Osteoblast (primary cell): ENCODE data around the gene ZSWIM5. TPM values are rescaled to one million over a fixed set of nuclear protein-coding genes. Genes with fewer than 3 reads are reported as not detected.
A peak's percentile ranks its signal among the peaks of the same experiment; 100 is the strongest.

Experiments used
- DNase-seq: peaks from one replicate; pipeline ENCODE4 v3.0.0; 2011; ENCODE audit warnings: low spot score, mixed read lengths; ENCODE audit not compliant: insufficient read length; ENCODE audit errors: missing footprints
- H2AFZ ChIP-seq: 2 replicates; pipeline ENCODE4 v1.6.0; 2011; ENCODE audit warnings: mild to moderate bottlenecking, low read length
- H3K27ac ChIP-seq: 2 replicates; pipeline ENCODE4 v1.5.1; 2011; ENCODE audit warnings: mild to moderate bottlenecking, low read depth, low read length, moderate library complexity
- H3K27me3 ChIP-seq: 2 replicates; pipeline ENCODE4 v1.6.0; 2012; ENCODE audit warnings: mild to moderate bottlenecking, control low read depth, inconsistent platforms, low read length, moderate library complexity; ENCODE audit not compliant: insufficient read depth
- H3K36me3 ChIP-seq: 2 replicates; pipeline ENCODE4 v1.5.1; 2011; ENCODE audit warnings: mild to moderate bottlenecking, low read length, control low read depth, moderate library complexity; ENCODE audit not compliant: insufficient read depth
- H3K4me1 ChIP-seq: 2 replicates; pipeline ENCODE4 v1.5.1; 2011; ENCODE audit warnings: mild to moderate bottlenecking, low read length, control low read depth, moderate library complexity; ENCODE audit not compliant: insufficient read depth
- H3K4me2 ChIP-seq: 2 replicates; pipeline ENCODE4 v1.6.0; 2011; ENCODE audit warnings: mild to moderate bottlenecking, low read length; ENCODE audit not compliant: insufficient read depth
- H3K4me3 ChIP-seq: fragments of 200-600 bp; sonication (generic); 3 replicates; pipeline ENCODE4 v1.5.1; 2012; ENCODE audit warnings: mild to moderate bottlenecking, low read length, inconsistent platforms; ENCODE audit not compliant: insufficient read depth
- H3K79me2 ChIP-seq: 2 replicates; pipeline ENCODE4 v1.6.0; 2012; ENCODE audit warnings: mild to moderate bottlenecking, low read length, control low read depth, inconsistent platforms; ENCODE audit not compliant: insufficient read depth
- H3K9me3 ChIP-seq: 2 replicates; pipeline ENCODE4 v1.5.1; 2011; ENCODE audit warnings: low read depth, low read length, control low read depth
- H4K20me1 ChIP-seq: 2 replicates; pipeline ENCODE4 v1.6.0; 2012; ENCODE audit warnings: mild to moderate bottlenecking, low read length, control low read depth; ENCODE audit not compliant: insufficient read depth
- total RNA-seq: library from RNA; depleted of rRNA; stranded (reverse); fragments of >200 nt; gene quantifications from 2 replicates; pipeline ENCODE4 v1.2.3, GENCODE V29; 2012
- TF ChIP-seq, protein P1 (sequence below): IDR thresholded peaks from 2 replicates; pipeline ENCODE4 v1.5.1; 2011; ENCODE audit warnings: mild to moderate bottlenecking, low read depth, low read length, moderate library complexity; ENCODE audit errors: extremely low read depth

Gene ZSWIM5
- total RNA-seq, 1 donor: 0.36 TPM

DNA sequence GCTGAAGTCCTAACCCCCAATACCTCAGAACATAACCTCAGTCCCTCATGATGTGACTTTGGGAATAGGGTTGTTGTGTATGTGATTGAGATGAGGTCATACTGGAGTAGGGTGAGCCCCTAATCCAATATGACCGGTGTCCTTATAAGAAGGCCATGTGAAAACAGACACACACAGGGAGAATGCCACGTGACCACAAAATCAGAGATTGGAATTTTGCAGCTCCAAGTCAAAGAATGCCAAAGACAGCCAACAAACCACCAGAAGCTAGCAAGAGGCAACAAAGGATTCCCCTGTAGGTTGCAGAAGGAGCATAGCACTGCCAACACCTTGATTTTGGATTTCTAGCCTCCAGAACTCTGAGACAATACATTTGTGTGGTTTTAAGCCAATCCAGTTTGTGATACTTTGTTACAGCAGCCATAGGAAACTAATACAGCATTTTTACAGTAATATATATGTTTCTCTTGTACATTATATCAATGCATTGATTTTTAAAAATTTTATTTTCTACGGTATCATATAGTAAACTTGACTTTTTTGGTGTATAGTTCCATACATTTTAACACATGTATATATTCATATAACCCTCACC lies 5.4 kb downstream of the ZSWIM5 start:
- DNase-seq: no peak
- H3K4me1 ChIP-seq: no peaks in the 10 kb centered on the region
- TF ChIP-seq, protein P1, sequence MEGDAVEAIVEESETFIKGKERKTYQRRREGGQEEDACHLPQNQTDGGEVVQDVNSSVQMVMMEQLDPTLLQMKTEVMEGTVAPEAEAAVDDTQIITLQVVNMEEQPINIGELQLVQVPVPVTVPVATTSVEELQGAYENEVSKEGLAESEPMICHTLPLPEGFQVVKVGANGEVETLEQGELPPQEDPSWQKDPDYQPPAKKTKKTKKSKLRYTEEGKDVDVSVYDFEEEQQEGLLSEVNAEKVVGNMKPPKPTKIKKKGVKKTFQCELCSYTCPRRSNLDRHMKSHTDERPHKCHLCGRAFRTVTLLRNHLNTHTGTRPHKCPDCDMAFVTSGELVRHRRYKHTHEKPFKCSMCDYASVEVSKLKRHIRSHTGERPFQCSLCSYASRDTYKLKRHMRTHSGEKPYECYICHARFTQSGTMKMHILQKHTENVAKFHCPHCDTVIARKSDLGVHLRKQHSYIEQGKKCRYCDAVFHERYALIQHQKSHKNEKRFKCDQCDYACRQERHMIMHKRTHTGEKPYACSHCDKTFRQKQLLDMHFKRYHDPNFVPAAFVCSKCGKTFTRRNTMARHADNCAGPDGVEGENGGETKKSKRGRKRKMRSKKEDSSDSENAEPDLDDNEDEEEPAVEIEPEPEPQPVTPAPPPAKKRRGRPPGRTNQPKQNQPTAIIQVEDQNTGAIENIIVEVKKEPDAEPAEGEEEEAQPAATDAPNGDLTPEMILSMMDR: no peak
- H3K27ac ChIP-seq: no peak overlapping the region
- no peaks in the 10 kb centered on the region for H3K79me2 ChIP-seq
- H3K27me3 ChIP-seq: peaks cover 38% of the 10 kb centered on the region
- H2AFZ ChIP-seq: no peak overlapping the region
- no peaks in the 10 kb centered on the region for H4K20me1 ChIP-seq
- no peak overlapping the region for H3K4me2 ChIP-seq
- H3K9me3 ChIP-seq: peaks cover 4% of the 10 kb centered on the region
- no peak overlapping the region for H3K4me3 ChIP-seq
- H3K36me3 ChIP-seq: no peaks in the 10 kb centered on the region

DNA sequence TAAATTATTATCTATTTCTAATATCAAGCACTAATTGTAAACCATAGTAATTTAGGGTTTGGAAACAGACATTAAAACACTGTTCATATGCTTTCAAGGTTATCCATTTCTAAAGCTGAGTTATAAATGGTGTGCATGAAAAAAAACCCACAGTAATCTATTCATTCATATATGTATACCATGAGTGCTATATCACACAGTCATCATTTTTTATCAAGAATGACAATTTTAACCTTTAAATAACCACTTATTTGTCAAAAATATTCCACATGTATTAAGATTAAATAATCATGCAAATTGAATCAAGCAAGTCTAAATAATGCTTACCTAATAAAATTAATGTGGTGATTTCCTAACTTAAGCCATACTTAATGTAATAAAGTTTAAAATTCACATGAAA lies 6.0 kb downstream of the ZSWIM5 start:
- H3K79me2 ChIP-seq: no peaks in the 10 kb centered on the region

DNA sequence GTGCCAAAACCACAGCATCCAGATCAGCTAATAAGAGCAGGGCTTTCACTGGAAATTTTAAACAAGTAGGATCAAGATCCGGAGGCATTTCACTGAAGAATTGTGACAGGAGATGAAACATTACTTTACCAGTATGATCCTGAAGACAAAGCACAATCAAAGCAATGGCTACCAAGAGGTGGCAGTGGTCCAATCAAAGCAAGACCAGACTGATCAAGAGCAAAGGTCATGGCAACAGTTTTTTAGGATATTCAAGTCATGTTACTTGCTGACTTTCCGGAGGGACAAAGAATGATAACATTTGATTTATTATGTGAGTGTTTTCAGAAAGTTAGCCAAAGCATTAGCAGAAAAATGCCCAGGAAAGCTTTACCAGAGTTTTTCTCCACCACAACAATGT lies 8.2 kb downstream of the ZSWIM5 start:
- H4K20me1 ChIP-seq: no peaks in the 10 kb centered on the region
- H3K4me1 ChIP-seq: no peaks in the 10 kb centered on the region
- no peak overlapping the region for H3K27ac ChIP-seq
- TF ChIP-seq, protein P1: no peak
- peaks cover 4% of the 10 kb centered on the region for H3K9me3 ChIP-seq
- DNase-seq: peak; percentile 26
- no peak overlapping the region for H3K4me3 ChIP-seq
- peaks cover 13% of the 10 kb centered on the region for H3K27me3 ChIP-seq
- H3K4me2 ChIP-seq: no peak overlapping the region
- no peak overlapping the region for H2AFZ ChIP-seq
- H3K79me2 ChIP-seq: no peaks in the 10 kb centered on the region
- no peaks in the 10 kb centered on the region for H3K36me3 ChIP-seq

More for the DNA sequence above, 6.0 kb downstream of the ZSWIM5 start:
- no peak overlapping the region for H3K4me3 ChIP-seq
- H4K20me1 ChIP-seq: no peaks in the 10 kb centered on the region
- no peak overlapping the region for H2AFZ ChIP-seq
- TF ChIP-seq, protein P1: no peak
- DNase-seq: no peak
- no peaks in the 10 kb centered on the region for H3K36me3 ChIP-seq
- no peak overlapping the region for H3K27ac ChIP-seq
- no peak overlapping the region for H3K4me2 ChIP-seq
- no peaks in the 10 kb centered on the region for H3K4me1 ChIP-seq
- peaks cover 35% of the 10 kb centered on the region for H3K27me3 ChIP-seq
- peaks cover 4% of the 10 kb centered on the region for H3K9me3 ChIP-seq

DNA sequence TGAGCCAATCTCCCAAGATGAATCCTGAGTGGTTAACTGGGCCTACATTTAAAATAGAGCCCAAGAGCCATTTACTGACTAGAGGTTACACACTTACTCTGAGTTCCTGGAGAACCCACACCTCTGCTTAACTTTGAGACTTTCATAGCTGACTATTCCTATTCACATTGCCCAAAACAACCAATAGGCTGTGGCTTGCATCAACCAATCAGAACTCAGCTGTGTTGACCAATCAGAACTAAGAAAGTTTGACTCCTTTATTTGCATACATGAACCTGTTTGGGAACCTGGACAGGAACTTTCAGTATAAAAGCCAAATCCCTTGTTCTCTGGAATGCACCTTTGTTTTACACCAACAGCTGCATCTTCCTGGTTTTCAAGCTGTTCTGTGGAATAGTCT lies 9.5 kb downstream of the ZSWIM5 start:
- no peak for DNase-seq
- H3K79me2 ChIP-seq: no peaks in the 10 kb centered on the region
- no peak overlapping the region for H3K4me2 ChIP-seq
- H3K27me3 ChIP-seq: peaks cover 4% of the 10 kb centered on the region
- TF ChIP-seq, protein P1: no peak
- peaks cover 4% of the 10 kb centered on the region for H3K9me3 ChIP-seq
- no peaks in the 10 kb centered on the region for H3K36me3 ChIP-seq
- H3K4me1 ChIP-seq: no peaks in the 10 kb centered on the region
- no peak overlapping the region for H2AFZ ChIP-seq
- no peaks in the 10 kb centered on the region for H4K20me1 ChIP-seq
- no peak overlapping the region for H3K27ac ChIP-seq
- H3K4me3 ChIP-seq: no peak overlapping the region
